SK-N-SH (cell line): Measurements from ENCODE around the gene TRIOBP. TPM values are rescaled to one million over a fixed set of nuclear protein-coding genes. Genes with fewer than 3 reads are reported as not detected.

Experiments
- CTCF ChIP-seq: fragments of 200-600 bp; sonication (generic); IDR thresholded peaks from 2 replicates; pipeline ENCODE4 v1.6.1; 2017; ENCODE audit warnings: antibody characterized with exemption, mild to moderate bottlenecking, moderate library complexity
- FOXJ3 ChIP-seq: sonication (generic); formaldehyde crosslinking; IDR thresholded peaks from 2 replicates; pipeline ENCODE4 v1.5.1; 2020; ENCODE audit warnings: mild to moderate bottlenecking, missing genetic modification reagents
- FOXM1 ChIP-seq: IDR thresholded peaks from 2 replicates; pipeline ENCODE4 v1.4.0; 2012; ENCODE audit warnings: low read depth, mild to moderate bottlenecking
- GATA2 ChIP-seq: sonication (generic); formaldehyde crosslinking; IDR thresholded peaks from 2 replicates; pipeline ENCODE4 v1.5.0; 2020; ENCODE audit warnings: mild to moderate bottlenecking, missing genetic modification reagents
- MAX ChIP-seq: IDR thresholded peaks from 2 replicates; pipeline ENCODE4 v1.4.0; 2012; ENCODE audit warnings: low read depth
- MEF2A ChIP-seq: IDR thresholded peaks from 2 replicates; pipeline ENCODE4 v1.4.0; 2012; ENCODE audit warnings: low read depth, borderline replicate concordance
- MXI1 ChIP-seq: IDR thresholded peaks from 2 replicates; pipeline ENCODE4 v1.6.1; 2012; ENCODE audit warnings: mild to moderate bottlenecking, low read depth, low read length, improper control_type of control experiment
- NRF1 ChIP-seq: IDR thresholded peaks from 2 replicates; pipeline ENCODE4 v1.6.1; 2012; ENCODE audit warnings: low read depth, mild to moderate bottlenecking, low read length
- PBX3 ChIP-seq: IDR thresholded peaks from 2 replicates; pipeline ENCODE4; 2012
- REST ChIP-seq: IDR thresholded peaks from 2 replicates; pipeline ENCODE4 v1.6.1; 2012; ENCODE audit warnings: mild to moderate bottlenecking, low read depth, low read length, moderate library complexity
- RFX5 ChIP-seq: IDR thresholded peaks from 2 replicates; pipeline ENCODE4 v1.6.1; 2012; ENCODE audit warnings: mild to moderate bottlenecking, improper control_type of control experiment, low read length
- TCF12 ChIP-seq: IDR thresholded peaks from 2 replicates; pipeline ENCODE4 v1.4.0; 2012
- TEAD4 ChIP-seq: IDR thresholded peaks from 2 replicates; pipeline ENCODE4 v1.4.0; 2012; ENCODE audit warnings: mild to moderate bottlenecking, borderline replicate concordance; ENCODE audit not compliant: insufficient read depth
- USF2 ChIP-seq: fragments of 150-350 bp; IDR thresholded peaks from 2 replicates; pipeline ENCODE4 v1.6.1; 2017; ENCODE audit warnings: antibody characterized with exemption, low read length, low read depth, borderline replicate concordance
- YY1 ChIP-seq: IDR thresholded peaks from 2 replicates; pipeline ENCODE4 v1.4.0; 2012; ENCODE audit warnings: low read depth, mild to moderate bottlenecking
- ZBTB33 ChIP-seq: IDR thresholded peaks from 2 replicates; pipeline ENCODE4 v1.4.0; 2012; ENCODE audit warnings: low read depth, borderline replicate concordance
- polyA plus RNA-seq, 3 experiments: library from polyadenylated mRNA; depleted of rRNA; stranded (reverse); fragments of >200 nt; gene quantifications; 2 replicates each; pipeline ENCODE4 v1.2.3, GENCODE V29; 2012

The TRIOBP gene
- polyA plus RNA-seq, 1 of the 3 experiments (the other 2 are of a cell fraction) = 43.6 TPM

GRCh38 chr22:37674951-37675929 lies 21.6 kb upstream of the TRIOBP start, which contains the start of gene LGALS1 (continued):
- TF ChIP-seq REST (peak; percentile 8; the same call in 1 of the 2 replicates), TEAD4 (0 out of 2 replicates have a peak, but pooled peaks have one; percentile 22), CTCF (no peak), YY1 (peak; percentile 34; the same call in 1 of the 2 replicates), MXI1 (peak; percentile 25; the same call in 1 of the 2 replicates), RFX5 (no peak; the same call in 1 of the 2 replicates), MEF2A (no peak), FOXM1 (peak; percentile 93), MAX (peak; percentile 74), PBX3 (peak; percentile 32), FOXJ3 (CRISPR knock-in tag) (no peak), USF2 (no peak), TCF12 (peak; percentile 62), GATA2 (CRISPR knock-in tag) (no peak), NRF1 (peak; percentile 42; the same call in 1 of the 2 replicates), ZBTB33 (no peak)
- TF ChIP-seq, all 33 proteins: peak for 18
